ENCODE measurements around the gene MKNK2.

MKNK2 gene

GRCh38 chr19:2070436-2070827 is 19.4 kb upstream of the MKNK2 start:
- peaks cover 45 to 47% of the 10 kb centered on the region in 2 experiments for H3K4me1 ChIP-seq (ENCODE audit: control insufficient read depth in 1 of 2, insufficient read depth in 1 of 2, low read depth in 1 of 2, low read length in 1 of 2)
- H3K27me3 ChIP-seq, result no peaks in the 10 kb centered on the region
- TF ChIP-seq, protein P1, sequence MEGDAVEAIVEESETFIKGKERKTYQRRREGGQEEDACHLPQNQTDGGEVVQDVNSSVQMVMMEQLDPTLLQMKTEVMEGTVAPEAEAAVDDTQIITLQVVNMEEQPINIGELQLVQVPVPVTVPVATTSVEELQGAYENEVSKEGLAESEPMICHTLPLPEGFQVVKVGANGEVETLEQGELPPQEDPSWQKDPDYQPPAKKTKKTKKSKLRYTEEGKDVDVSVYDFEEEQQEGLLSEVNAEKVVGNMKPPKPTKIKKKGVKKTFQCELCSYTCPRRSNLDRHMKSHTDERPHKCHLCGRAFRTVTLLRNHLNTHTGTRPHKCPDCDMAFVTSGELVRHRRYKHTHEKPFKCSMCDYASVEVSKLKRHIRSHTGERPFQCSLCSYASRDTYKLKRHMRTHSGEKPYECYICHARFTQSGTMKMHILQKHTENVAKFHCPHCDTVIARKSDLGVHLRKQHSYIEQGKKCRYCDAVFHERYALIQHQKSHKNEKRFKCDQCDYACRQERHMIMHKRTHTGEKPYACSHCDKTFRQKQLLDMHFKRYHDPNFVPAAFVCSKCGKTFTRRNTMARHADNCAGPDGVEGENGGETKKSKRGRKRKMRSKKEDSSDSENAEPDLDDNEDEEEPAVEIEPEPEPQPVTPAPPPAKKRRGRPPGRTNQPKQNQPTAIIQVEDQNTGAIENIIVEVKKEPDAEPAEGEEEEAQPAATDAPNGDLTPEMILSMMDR (IDR thresholded peaks at IDR 0.05), result no peak
- peak overlapping the region; percentile 82 for H3K27ac ChIP-seq
- H3K9me3 ChIP-seq, result no peaks in the 10 kb centered on the region
- H3K4me3 ChIP-seq (ENCODE audit: low read depth in 1 of 2, low read length in 1 of 2), result no peak overlapping the region
- peaks cover 69% of the 10 kb centered on the region for H3K36me3 ChIP-seq

DNA sequence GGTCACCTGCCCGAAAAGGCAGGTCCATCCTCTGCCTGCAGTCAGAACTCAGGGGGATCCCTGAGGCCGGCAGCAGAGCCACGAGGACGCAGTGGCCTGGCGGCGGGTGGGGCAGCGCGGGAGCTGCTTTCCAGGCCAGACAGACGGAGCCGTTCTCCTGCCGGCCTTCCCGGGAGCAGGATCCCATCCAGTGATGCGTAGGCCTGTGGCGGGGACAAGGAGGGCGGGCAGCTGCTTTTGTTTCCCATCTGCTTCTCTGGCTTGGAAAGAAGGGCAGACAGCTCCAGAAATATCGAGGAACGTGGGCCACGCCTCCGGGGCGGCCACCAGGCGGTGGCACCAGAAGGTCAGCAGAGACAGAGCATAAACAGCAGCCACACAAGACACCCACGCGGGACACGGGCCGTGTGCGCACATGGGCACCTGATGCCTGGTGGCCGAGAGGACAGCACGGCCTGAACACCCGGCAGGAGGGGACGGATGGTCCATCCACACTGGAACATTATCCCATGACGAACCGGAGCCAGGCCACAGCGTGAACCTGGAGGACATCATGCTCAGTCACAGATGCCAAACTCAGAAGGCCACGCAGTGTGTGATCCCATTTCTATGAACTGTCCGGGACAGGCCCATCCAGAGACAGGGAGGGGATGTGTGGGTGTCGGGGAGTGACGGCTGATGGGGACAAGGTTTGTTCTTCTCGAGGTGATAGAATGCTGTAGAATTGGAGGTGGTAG is 13.9 kb upstream of the MKNK2 start:
- H3K27ac ChIP-seq, result peak overlapping the region; percentile 33
- H3K27me3 ChIP-seq, result no peaks in the 10 kb centered on the region
- TF ChIP-seq, protein P1 (IDR thresholded peaks at IDR 0.05), result no peak
- H3K9me3 ChIP-seq, result no peaks in the 10 kb centered on the region
- peaks cover 31% of the 10 kb centered on the region for H3K36me3 ChIP-seq
- peaks cover 36 to 42% of the 10 kb centered on the region in 2 experiments for H3K4me1 ChIP-seq (ENCODE audit: control insufficient read depth in 1 of 2, insufficient read depth in 1 of 2, low read depth in 1 of 2, low read length in 1 of 2)
- no peak overlapping the region for H3K4me3 ChIP-seq (ENCODE audit: low read depth in 1 of 2, low read length in 1 of 2)

- no peak overlapping the region for H3K27ac ChIP-seq
- peaks cover 25% of the 10 kb centered on the region for H3K36me3 ChIP-seq
These were observed 13.3 kb upstream of the MKNK2 start for GRCh38 chr19:2064395-2064787.

DNA sequence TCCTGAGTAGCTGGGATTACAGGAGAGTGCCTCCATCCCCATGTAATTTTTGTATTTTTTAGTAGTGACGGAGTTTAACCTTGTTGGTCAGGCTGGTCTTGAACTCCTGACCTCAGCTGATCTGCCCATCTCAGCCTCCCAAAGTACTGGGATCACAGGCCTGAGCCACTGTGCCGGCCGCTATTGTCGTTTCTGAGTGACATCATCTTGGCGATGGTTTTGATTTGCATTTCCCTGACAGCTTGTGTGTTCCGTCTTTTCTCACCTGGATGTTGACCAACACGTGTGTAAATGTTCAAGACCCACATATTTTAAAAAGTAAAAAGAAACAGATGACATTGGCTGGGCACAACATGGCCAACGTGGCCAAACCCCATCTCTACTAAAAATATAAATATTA is 12.8 kb upstream of the MKNK2 start:
- no peaks in the 10 kb centered on the region for H3K27me3 ChIP-seq
- no peak overlapping the region for H3K27ac ChIP-seq
- TF ChIP-seq, protein P1 (IDR thresholded peaks at IDR 0.05), result no peak
- peaks cover 20% of the 10 kb centered on the region for H3K36me3 ChIP-seq
- H3K9me3 ChIP-seq, result no peaks in the 10 kb centered on the region
- H3K4me3 ChIP-seq (ENCODE audit: low read depth in 1 of 2, low read length in 1 of 2), result no peak overlapping the region
- peaks cover 31 to 37% of the 10 kb centered on the region in 2 experiments for H3K4me1 ChIP-seq (ENCODE audit: control insufficient read depth in 1 of 2, insufficient read depth in 1 of 2, low read depth in 1 of 2, low read length in 1 of 2)

More at GRCh38 chr19:2064395-2064787, 13.3 kb upstream of the MKNK2 start:
- TF ChIP-seq, protein P1 (IDR thresholded peaks at IDR 0.05), result no peak
- Histone ChIP-seq H3K4me3 (ENCODE audit: low read depth in 1 of 2, low read length in 1 of 2) (no peak overlapping the region), H3K4me1 (ENCODE audit: control insufficient read depth in 1 of 2, insufficient read depth in 1 of 2, low read depth in 1 of 2, low read length in 1 of 2) (peaks cover 36 to 42% of the 10 kb centered on the region in 2 experiments), H3K27me3 (no peaks in the 10 kb centered on the region), H3K9me3 (no peaks in the 10 kb centered on the region)

DNA sequence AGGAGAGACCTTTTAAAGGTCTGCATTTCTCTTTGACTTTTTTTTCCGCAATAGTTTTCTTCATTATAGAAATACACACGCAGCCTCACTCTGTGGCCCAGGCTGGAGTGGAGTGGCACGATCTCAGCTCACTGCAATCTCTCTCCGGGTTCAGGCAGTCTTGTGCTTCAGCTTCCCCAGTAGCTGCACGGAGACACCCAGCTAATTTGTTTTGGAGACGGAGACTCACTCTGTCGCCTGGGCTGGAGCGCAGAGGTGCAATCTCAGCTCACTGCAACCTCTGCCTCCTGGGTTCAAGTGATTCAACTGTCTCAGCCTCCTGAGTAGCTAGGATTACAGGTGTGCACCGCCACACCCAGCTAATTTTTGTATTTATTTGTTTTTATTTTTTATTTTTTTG is 11.7 kb upstream of the MKNK2 start:
- Histone ChIP-seq H3K4me3 (ENCODE audit: low read depth in 1 of 2, low read length in 1 of 2) (no peak overlapping the region), H3K9me3 (no peaks in the 10 kb centered on the region), H3K4me1 (ENCODE audit: control insufficient read depth in 1 of 2, insufficient read depth in 1 of 2, low read depth in 1 of 2, low read length in 1 of 2) (peaks cover 30 to 32% of the 10 kb centered on the region in 2 experiments), H3K36me3 (peaks cover 15% of the 10 kb centered on the region), H3K27ac (peak overlapping the region; percentile 99), H3K27me3 (no peaks in the 10 kb centered on the region)
- TF ChIP-seq, protein P1 (IDR thresholded peaks at IDR 0.05), result no peak

Data from neutrophil (primary cell).